LNCAP (cell line): ENCODE results near the gene RMC1.

ENCODE experiments used
- TF ChIP-seq, protein P1 (sequence below): fragments of 450-650 bp; IDR thresholded peaks from 2 replicates; pipeline ENCODE4 v1.5.1; 2017; ENCODE audit warnings: mild to moderate bottlenecking

Gene RMC1

DNA sequence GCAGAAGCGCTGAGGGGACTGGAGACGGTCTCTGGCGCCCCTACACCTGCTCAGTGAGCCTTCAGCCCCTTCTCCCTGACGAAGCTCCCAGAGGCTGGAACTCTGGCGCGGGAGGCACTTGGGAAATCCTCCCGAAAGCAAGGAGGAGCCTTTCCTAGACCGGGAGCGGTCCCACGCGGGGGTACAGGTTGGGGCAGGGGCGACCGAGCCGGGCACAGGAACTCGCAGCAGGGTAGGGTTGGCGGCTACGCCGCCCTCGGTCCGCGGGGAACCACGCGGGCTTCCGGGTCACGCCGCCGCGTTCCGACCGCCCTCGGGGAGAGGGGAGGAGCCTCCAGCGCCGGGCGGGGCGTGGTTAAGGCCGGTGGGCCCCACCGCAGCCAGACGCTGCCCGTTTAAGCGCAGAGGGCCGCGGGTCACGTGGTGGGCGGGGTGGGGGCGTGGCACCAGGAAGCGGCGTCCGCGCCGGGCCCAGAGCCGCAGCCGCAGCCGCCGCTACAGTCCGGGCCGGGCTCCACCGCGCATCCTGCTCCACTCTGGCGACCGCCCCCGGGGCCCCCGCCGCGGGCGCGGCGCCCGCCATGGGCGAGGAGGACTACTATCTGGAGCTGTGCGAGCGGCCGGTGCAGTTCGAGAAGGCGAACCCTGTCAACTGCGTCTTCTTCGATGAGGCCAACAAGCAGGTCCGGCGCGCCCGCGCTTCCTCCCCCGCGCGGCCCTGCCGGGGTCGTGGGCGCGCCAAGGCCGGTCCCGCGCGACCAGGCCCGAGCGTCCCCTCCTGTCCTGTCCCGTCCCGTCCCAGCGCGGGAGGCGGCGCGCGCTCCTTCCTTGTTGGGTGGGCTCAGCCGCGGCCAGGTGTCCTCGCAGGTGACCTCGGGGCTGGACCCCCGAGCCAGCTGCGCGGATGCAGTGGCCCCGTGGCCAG lies at the start of gene RMC1:
TSS of gene RMC1 (plus strand) at position 474 of the 925 bp plus-strand sequence. CDS start at position 582, 108 bp downstream.
- TF ChIP-seq, protein P1, sequence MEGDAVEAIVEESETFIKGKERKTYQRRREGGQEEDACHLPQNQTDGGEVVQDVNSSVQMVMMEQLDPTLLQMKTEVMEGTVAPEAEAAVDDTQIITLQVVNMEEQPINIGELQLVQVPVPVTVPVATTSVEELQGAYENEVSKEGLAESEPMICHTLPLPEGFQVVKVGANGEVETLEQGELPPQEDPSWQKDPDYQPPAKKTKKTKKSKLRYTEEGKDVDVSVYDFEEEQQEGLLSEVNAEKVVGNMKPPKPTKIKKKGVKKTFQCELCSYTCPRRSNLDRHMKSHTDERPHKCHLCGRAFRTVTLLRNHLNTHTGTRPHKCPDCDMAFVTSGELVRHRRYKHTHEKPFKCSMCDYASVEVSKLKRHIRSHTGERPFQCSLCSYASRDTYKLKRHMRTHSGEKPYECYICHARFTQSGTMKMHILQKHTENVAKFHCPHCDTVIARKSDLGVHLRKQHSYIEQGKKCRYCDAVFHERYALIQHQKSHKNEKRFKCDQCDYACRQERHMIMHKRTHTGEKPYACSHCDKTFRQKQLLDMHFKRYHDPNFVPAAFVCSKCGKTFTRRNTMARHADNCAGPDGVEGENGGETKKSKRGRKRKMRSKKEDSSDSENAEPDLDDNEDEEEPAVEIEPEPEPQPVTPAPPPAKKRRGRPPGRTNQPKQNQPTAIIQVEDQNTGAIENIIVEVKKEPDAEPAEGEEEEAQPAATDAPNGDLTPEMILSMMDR = no peak

DNA sequence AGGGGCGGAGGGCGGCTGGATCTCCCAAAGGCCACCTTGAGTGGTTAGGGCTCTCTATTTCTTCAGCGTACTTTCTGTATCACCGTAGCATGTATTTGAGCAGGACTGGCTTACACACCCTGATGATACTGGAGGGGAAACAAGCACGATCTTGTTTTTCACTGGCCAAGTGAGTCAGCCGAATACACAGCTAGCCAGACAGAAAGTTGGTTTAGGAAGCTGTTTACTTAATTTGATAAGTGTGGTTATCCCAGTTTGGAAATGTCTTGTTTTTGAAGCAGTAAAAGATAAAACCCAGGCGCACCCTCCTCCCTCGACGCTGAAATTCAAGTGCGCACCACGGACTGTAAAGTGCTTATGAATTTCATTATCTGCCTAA lies 49.6 kb upstream of the RMC1 start:
- TF ChIP-seq, protein P1 = no peak

DNA sequence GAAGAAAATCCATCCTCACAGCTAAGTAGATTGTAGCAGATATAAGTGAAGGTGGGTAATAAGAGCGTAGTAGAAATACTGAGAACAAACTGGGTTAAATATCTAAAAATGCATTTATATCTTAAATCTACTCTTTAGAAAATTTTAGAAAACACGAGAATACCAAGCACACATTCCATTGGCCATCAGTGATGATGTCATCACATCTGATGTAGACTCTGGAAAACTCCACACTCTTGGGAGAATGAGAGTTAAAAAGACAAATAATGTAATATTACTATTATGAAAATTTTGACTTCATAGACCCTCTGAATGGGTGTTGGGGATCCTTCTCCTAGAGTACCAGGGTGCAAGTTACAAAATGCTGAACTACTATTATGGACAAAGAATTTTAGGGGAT lies 46.5 kb upstream of the RMC1 start:
- TF ChIP-seq, protein P1 = no peak

DNA sequence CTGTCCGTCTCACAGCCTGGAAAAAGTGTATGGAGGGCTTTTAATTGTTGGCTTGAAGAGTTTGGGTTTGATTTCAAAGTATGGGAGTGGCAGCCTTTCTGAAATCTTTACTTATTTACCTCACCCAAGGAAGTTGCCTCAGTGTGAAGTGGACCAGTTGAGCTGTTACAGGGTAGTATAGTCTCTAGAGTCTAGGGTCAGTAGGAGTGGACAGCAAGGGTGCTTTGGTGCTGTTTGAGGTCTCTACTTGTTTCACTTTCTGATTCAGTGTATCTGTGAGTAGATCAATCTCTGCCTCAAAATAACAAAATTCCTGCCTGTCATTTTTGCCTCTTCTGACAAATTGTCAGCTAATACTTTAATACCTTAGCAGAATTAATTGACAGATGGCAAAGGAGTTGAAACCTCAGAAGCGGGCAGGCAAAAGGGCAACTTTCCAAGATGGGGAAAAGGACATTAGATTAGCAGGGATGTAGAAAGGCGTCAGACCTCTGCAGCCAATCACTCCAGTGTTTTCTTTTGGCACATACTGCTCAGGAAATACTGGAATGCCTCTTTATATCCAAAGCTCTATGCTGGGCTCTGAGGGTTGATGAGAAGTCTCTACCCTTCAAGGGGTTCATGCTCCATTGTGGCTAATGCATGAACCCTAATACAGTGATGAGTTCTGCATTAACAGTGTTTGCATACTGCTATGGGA lies 44.3 kb upstream of the RMC1 start:
- TF ChIP-seq, protein P1 = no peak

DNA sequence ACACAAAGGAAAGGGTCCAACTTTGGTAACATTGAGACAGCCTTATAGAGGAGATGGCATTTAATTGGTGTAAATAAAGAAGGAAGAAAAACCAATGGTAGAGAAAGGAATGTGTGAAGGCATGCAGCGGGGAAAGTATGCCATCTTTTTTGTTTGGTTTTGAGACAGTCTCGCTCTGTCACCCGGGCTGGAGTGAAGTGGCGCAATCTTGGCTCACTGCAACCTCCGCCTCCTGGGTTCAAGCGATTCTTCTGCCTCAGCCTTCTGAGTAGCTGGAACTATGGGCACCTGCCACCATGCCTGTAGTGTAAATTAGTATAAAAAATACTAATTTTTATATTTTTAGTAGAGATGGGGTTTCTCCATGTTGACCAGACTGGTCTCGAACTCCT lies 43.8 kb upstream of the RMC1 start:
- TF ChIP-seq, protein P1 = no peak

DNA sequence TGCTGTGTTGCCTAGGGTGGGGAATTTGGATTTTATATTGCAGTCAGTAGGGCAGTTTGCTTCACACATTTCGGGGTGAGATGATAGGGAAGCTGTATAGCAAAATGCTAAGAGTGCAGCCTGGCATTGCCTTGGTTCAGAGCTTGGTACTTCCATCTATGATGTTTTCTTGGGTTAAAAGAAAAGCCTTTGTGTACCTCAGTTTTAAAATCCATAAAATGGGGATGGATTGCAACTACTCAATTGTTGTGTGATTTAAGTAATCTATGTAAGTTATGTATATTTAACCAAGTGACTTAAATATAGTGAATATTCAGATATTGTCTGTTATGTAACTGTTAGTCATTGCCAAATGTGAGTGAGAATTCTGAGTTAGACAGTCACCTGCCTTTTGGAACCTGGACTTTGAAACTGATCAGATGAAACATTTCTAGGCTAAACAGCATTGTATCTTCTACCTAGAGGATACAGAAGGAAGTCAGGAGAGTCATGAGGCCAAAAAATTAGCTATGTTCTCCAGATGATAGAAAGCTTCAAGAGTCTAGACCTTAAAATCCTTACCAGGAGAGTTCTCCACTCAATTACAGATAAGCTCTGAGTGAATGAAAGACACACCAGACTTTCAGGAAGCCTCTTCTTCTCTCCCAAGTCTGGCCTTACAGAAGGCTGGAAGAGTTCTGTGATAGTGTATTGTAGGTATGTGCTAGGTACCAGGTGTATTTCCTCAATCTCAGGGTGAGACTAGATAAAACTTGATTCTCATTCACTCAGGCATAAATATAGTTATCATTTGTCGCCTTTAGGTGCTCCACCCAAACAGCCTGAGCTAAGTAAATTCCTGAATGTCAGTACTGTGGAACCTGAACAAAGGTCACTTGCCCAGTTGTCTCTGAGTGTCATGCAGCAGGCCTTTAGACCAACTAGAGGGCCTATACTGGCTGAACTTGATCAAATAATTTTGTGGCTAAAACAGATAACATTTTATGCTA lies 42.7 kb upstream of the RMC1 start:
- TF ChIP-seq, protein P1 = no peak

DNA sequence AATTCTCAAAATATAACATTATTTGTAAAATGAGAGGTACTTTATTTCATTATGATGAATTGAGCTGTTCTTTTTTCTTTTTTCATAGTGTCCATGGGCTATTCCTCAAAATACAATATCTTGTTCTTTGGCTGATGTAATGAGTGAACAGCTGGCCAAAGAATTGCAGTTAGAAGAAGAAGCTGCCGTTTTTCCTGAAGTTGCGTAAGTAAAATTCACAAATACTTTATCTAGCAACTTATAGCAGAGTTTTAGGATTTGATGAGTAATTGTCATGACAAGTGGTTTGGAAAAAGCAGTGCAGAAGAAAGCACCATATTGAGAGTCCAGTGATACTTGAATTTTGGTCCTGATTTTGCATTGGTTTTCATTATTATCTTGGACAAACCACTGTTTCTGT lies 40.4 kb upstream of the RMC1 start:
- TF ChIP-seq, protein P1 = no peak
